HUES6 (cell line): ENCODE measurements around the gene HMGCS2.

Source experiments
- H3K27ac ChIP-seq: 2 replicates; pipeline ENCODE4 v1.7.0; 2013; ENCODE audit warnings: low read depth, mild to moderate bottlenecking, low read length, inconsistent platforms
- H3K27me3 ChIP-seq: 2 replicates; pipeline ENCODE4 v1.6.1; 2013; ENCODE audit warnings: low read length; ENCODE audit not compliant: control insufficient read depth, insufficient read depth
- H3K36me3 ChIP-seq: 2 replicates; pipeline ENCODE4 v1.6.1; 2013; ENCODE audit warnings: low read length; ENCODE audit not compliant: control insufficient read depth, insufficient read depth
- H3K4me1 ChIP-seq: 2 replicates; pipeline ENCODE4 v1.6.1; 2013; ENCODE audit warnings: low read length; ENCODE audit not compliant: control insufficient read depth, insufficient read depth
- H3K4me3 ChIP-seq: 2 replicates; pipeline ENCODE4 v1.5.1; 2013; ENCODE audit warnings: low read depth, low read length
- H3K9ac ChIP-seq: one replicate; pipeline ENCODE4 v1.6.1; 2013; ENCODE audit warnings: mild to moderate bottlenecking, low read length
- H3K9me3 ChIP-seq: 2 replicates; pipeline ENCODE4 v1.6.1; 2013; ENCODE audit warnings: low read depth, low read length; ENCODE audit not compliant: control insufficient read depth, insufficient read depth

Gene HMGCS2

GRCh38 chr1:119740896-119741780 lies 27.6 kb downstream of the HMGCS2 start:
- H3K36me3 ChIP-seq = peaks cover 86% of the 10 kb centered on the region
- no peak overlapping the region for H3K27ac ChIP-seq
- no peak overlapping the region for H3K4me3 ChIP-seq

GRCh38 chr1:119740261-119740660 lies 28.4 kb downstream of the HMGCS2 start:
- Histone ChIP-seq H3K36me3 (peaks cover 95% of the 10 kb centered on the region), H3K9me3 (no peaks in the 10 kb centered on the region), H3K4me1 (no peaks in the 10 kb centered on the region), H3K27me3 (no peaks in the 10 kb centered on the region), H3K9ac (no peak overlapping the region), H3K4me3 (no peak overlapping the region), H3K27ac (no peak overlapping the region)

More at GRCh38 chr1:119740896-119741780, 27.6 kb downstream of the HMGCS2 start:
- Histone ChIP-seq H3K27me3 (no peaks in the 10 kb centered on the region), H3K9me3 (no peaks in the 10 kb centered on the region), H3K4me1 (peaks cover 5% of the 10 kb centered on the region; the same call in 1 of the 2 replicates), H3K9ac (no peak overlapping the region)

GRCh38 chr1:119739150-119739549 lies 29.6 kb downstream of the HMGCS2 start:
- Histone ChIP-seq H3K36me3 (peaks cover 98% of the 10 kb centered on the region), H3K4me1 (no peaks in the 10 kb centered on the region), H3K27me3 (no peaks in the 10 kb centered on the region), H3K27ac (no peak overlapping the region), H3K9me3 (no peaks in the 10 kb centered on the region), H3K4me3 (no peak overlapping the region), H3K9ac (no peak overlapping the region)

- Histone ChIP-seq H3K4me1 (no peaks in the 10 kb centered on the region), H3K9me3 (no peaks in the 10 kb centered on the region), H3K36me3 (peaks cover 99% of the 10 kb centered on the region), H3K27me3 (no peaks in the 10 kb centered on the region), H3K27ac (no peak overlapping the region), H3K9ac (no peak overlapping the region), H3K4me3 (no peak overlapping the region)
Measured at GRCh38 chr1:119738100-119738720, 30.5 kb downstream of the HMGCS2 start.

- Histone ChIP-seq H3K27ac (no peak overlapping the region), H3K36me3 (peaks cover 99% of the 10 kb centered on the region)
Measured at GRCh38 chr1:119737040-119737682, 31.5 kb downstream of the HMGCS2 start.

GRCh38 chr1:119736649-119737039 lies 32.1 kb downstream of the HMGCS2 start:
- peaks cover 99% of the 10 kb centered on the region for H3K36me3 ChIP-seq
- no peak overlapping the region for H3K9ac ChIP-seq
- no peaks in the 10 kb centered on the region for H3K4me1 ChIP-seq
- no peak overlapping the region for H3K4me3 ChIP-seq
- no peaks in the 10 kb centered on the region for H3K27me3 ChIP-seq
- no peaks in the 10 kb centered on the region for H3K9me3 ChIP-seq
- no peak overlapping the region for H3K27ac ChIP-seq

More at GRCh38 chr1:119737040-119737682, 31.5 kb downstream of the HMGCS2 start:
- Histone ChIP-seq H3K9ac (no peak overlapping the region), H3K9me3 (no peaks in the 10 kb centered on the region), H3K4me3 (no peak overlapping the region), H3K27me3 (no peaks in the 10 kb centered on the region), H3K4me1 (no peaks in the 10 kb centered on the region)

GRCh38 chr1:119735217-119735616 lies 33.5 kb downstream of the HMGCS2 start:
- Histone ChIP-seq H3K4me1 (no peaks in the 10 kb centered on the region), H3K27ac (no peak overlapping the region), H3K36me3 (peaks cover 99% of the 10 kb centered on the region), H3K9me3 (no peaks in the 10 kb centered on the region), H3K4me3 (no peak overlapping the region), H3K27me3 (no peaks in the 10 kb centered on the region), H3K9ac (no peak overlapping the region)

GRCh38 chr1:119733754-119734153 lies 35.0 kb downstream of the HMGCS2 start:
- H3K4me3 ChIP-seq = no peak overlapping the region
- H3K27ac ChIP-seq = no peak overlapping the region
- H3K27me3 ChIP-seq = no peaks in the 10 kb centered on the region
- no peaks in the 10 kb centered on the region for H3K4me1 ChIP-seq
- no peaks in the 10 kb centered on the region for H3K9me3 ChIP-seq
- no peak overlapping the region for H3K9ac ChIP-seq
- H3K36me3 ChIP-seq = peaks cover 99% of the 10 kb centered on the region

GRCh38 chr1:119732465-119733168 lies 36.1 kb downstream of the HMGCS2 start:
- Histone ChIP-seq H3K27ac (no peak overlapping the region), H3K9ac (no peak overlapping the region), H3K27me3 (no peaks in the 10 kb centered on the region), H3K4me3 (no peak overlapping the region), H3K36me3 (peaks cover 100% of the 10 kb centered on the region), H3K4me1 (peaks cover 3% of the 10 kb centered on the region; the same call in 1 of the 2 replicates), H3K9me3 (no peaks in the 10 kb centered on the region)

- Histone ChIP-seq H3K9me3 (no peaks in the 10 kb centered on the region), H3K27ac (no peak overlapping the region), H3K9ac (no peak overlapping the region), H3K27me3 (no peaks in the 10 kb centered on the region), H3K4me3 (no peak overlapping the region), H3K4me1 (peaks cover 3% of the 10 kb centered on the region; the same call in 1 of the 2 replicates), H3K36me3 (peaks cover 99% of the 10 kb centered on the region)
Measured at GRCh38 chr1:119731741-119732430, 36.8 kb downstream of the HMGCS2 start.
